HFFc6 (cell line): Measurements from ENCODE around the gene FOXS1. TPM values are rescaled to one million over a fixed set of nuclear protein-coding genes. Genes with fewer than 3 reads are reported as not detected.

ENCODE experiments used
- DNase-seq: peaks from one replicate; pipeline ENCODE4 v3.0.0-alpha.2; 2018
- H3K27ac Mint-ChIP-seq: 2 replicates; pipeline ENCODE4 v1.8.0; 2020; ENCODE audit warnings: mild to moderate bottlenecking, mixed read lengths
- H3K27me3 Mint-ChIP-seq: 2 replicates; pipeline ENCODE4 v1.8.0; 2021; ENCODE audit warnings: mild to moderate bottlenecking, moderate library complexity, mixed read lengths; ENCODE audit not compliant: insufficient read depth
- H3K36me3 Mint-ChIP-seq: 2 replicates; pipeline ENCODE4 v1.8.0; 2021; ENCODE audit warnings: low read depth, mixed read lengths
- H3K4me1 Mint-ChIP-seq: 2 replicates; pipeline ENCODE4 v1.8.0; 2020; ENCODE audit warnings: low read depth, mixed read lengths
- H3K4me3 Mint-ChIP-seq: 2 replicates; pipeline ENCODE4 v1.8.0; 2020; ENCODE audit warnings: mild to moderate bottlenecking, moderate library complexity, mixed read lengths
- H3K9me3 Mint-ChIP-seq: 2 replicates; pipeline ENCODE4 v1.8.0; 2020; ENCODE audit warnings: mild to moderate bottlenecking, mixed read lengths
- CTCF ChIP-seq: fragments of 200-600 bp; sonication (generic); IDR thresholded peaks from 2 replicates; pipeline ENCODE4 v1.5.0; 2021; ENCODE audit warnings: antibody characterized with exemption, mild to moderate bottlenecking
- total RNA-seq, 6 experiments: library from RNA; stranded (reverse); fragmentation: NEBNext Ultra II Directional; extraction: Animal tissue kit (Norgen Biotek cat#: 25700); gene quantifications; 2 replicates in 1 of 6; 3 replicates in 5 of 6; pipeline ENCODE4 v1.2.3, GENCODE V29; 2021

FOXS1 gene
- total RNA-seq, 6 experiments from 2014 or later: not detected

- Mint-ChIP-seq H3K4me1 (no peaks in the 10 kb centered on the region), H3K4me3 (no peak overlapping the region), H3K27me3 (peaks cover 39% of the 10 kb centered on the region), H3K27ac (no peak overlapping the region), H3K36me3 (no peaks in the 10 kb centered on the region), H3K9me3 (no peaks in the 10 kb centered on the region)
- DNase-seq: no peak
- no peak for TF ChIP-seq CTCF
Measured at GRCh38 chr20:31861135-31861384, 15.7 kb upstream of the FOXS1 start.

GRCh38 chr20:31860390-31861134 lies 15.2 kb upstream of the FOXS1 start:
- Mint-ChIP-seq H3K4me1 (no peaks in the 10 kb centered on the region), H3K27ac (no peak overlapping the region), H3K27me3 (peaks cover 37% of the 10 kb centered on the region), H3K4me3 (no peak overlapping the region), H3K36me3 (no peaks in the 10 kb centered on the region), H3K9me3 (no peaks in the 10 kb centered on the region)
- DNase-seq: no peak
- no peak for TF ChIP-seq CTCF

GRCh38 chr20:31859998-31860380 lies 14.6 kb upstream of the FOXS1 start:
- DNase-seq: no peak
- Mint-ChIP-seq H3K4me3 (no peak overlapping the region), H3K9me3 (no peaks in the 10 kb centered on the region), H3K27ac (no peak overlapping the region), H3K27me3 (peaks cover 37% of the 10 kb centered on the region), H3K36me3 (no peaks in the 10 kb centered on the region), H3K4me1 (no peaks in the 10 kb centered on the region)
- no peak for TF ChIP-seq CTCF

GRCh38 chr20:31859266-31859997 lies 14.0 kb upstream of the FOXS1 start:
- Mint-ChIP-seq H3K9me3 (no peaks in the 10 kb centered on the region), H3K36me3 (no peaks in the 10 kb centered on the region), H3K27me3 (peaks cover 37% of the 10 kb centered on the region), H3K27ac (no peak overlapping the region), H3K4me1 (no peaks in the 10 kb centered on the region), H3K4me3 (no peak overlapping the region)
- no peak for DNase-seq
- TF ChIP-seq CTCF: no peak

GRCh38 chr20:31858760-31859083 lies 13.3 kb upstream of the FOXS1 start:
- DNase-seq: no peak

More at GRCh38 chr20:31858760-31859083, 13.3 kb upstream of the FOXS1 start:
- H3K27ac Mint-ChIP-seq: no peak overlapping the region
- no peaks in the 10 kb centered on the region for H3K4me1 Mint-ChIP-seq
- no peak overlapping the region for H3K4me3 Mint-ChIP-seq
- no peak for TF ChIP-seq CTCF
- no peaks in the 10 kb centered on the region for H3K36me3 Mint-ChIP-seq
- H3K9me3 Mint-ChIP-seq: no peaks in the 10 kb centered on the region
- H3K27me3 Mint-ChIP-seq: peaks cover 37% of the 10 kb centered on the region
